H9 (cell line): ENCODE results near the gene PRG2. TPM values are rescaled to one million over a fixed set of nuclear protein-coding genes. Genes with fewer than 3 reads are reported as not detected.

Experiments used
- total RNA-seq: library from RNA; stranded (reverse); gene quantifications from 2 replicates; pipeline ENCODE4 v1.2.1, GENCODE V29; 2021

PRG2 gene
- total RNA-seq, 1 experiment from 2014 or later: not detected

Other genes starting within 250 kb of the PRG2 start
- gene LRRC55, start 208.7 kb downstream of the PRG2 start, total RNA-seq: 0.90 and 1.0 TPM in 2 replicates
- gene APLNR, start 153.4 kb downstream of the PRG2 start, total RNA-seq: 0.37 and 0.39 TPM in 2 replicates
- gene TNKS1BP1, start 65.7 kb downstream of the PRG2 start, total RNA-seq: 130 and 140 TPM in 2 replicates
- 202 and 205 TPM in 2 replicates for gene SSRP1, start 54.8 kb downstream of the PRG2 start, total RNA-seq
- 0.15 and 0.22 TPM in 2 replicates for gene P2RX3, start 52.3 kb downstream of the PRG2 start, total RNA-seq
- not detected in 2 replicates for gene PRG3, start 9.5 kb downstream of the PRG2 start, total RNA-seq
- gene SLC43A3, start 36.5 kb upstream of the PRG2 start, total RNA-seq: 21.4 and 21.9 TPM in 2 replicates
- gene RTN4RL2, start 69.9 kb upstream of the PRG2 start, total RNA-seq: 7.0 and 7.1 TPM in 2 replicates
- gene SLC43A1, start 125.1 kb upstream of the PRG2 start, total RNA-seq: 16.3 and 17.0 TPM in 2 replicates
- gene TIMM10, start 140.1 kb upstream of the PRG2 start, total RNA-seq: 126 and 130 TPM in 2 replicates
- gene SMTNL1, start 146.9 kb upstream of the PRG2 start, total RNA-seq: 0.18 TPM in 1 of 2 replicates, not detected in the other
- 38.2 and 38.9 TPM in 2 replicates for gene UBE2L6, start 177.0 kb upstream of the PRG2 start, total RNA-seq
- gene SERPING1, start 207.0 kb upstream of the PRG2 start, total RNA-seq: 35.2 and 37.9 TPM in 2 replicates